NCI-H2227 (cell line): Measurements from ENCODE around the gene CCNYL1.
A peak's percentile ranks its signal among the peaks of the same experiment; 100 is the strongest.
"Not testable (repeated sequence)": the region's sequence is repeated elsewhere in the genome, so short reads cannot be mapped to it uniquely, and the experiment has no call there.

Source experiments
- DNase-seq: peaks from one replicate; lab custom pipeline; 2025; ENCODE audit not compliant: unreplicated experiment; lab: John Stamatoyannopoulos, UW

Gene CCNYL1

GRCh38 chr2:207710814-207711740, at the start of gene CCNYL1:
TSS of gene CCNYL1 (plus strand) at chr2:207711640. CDS start at chr2:207711897, 257 bp downstream.
- peak; percentile 100 for DNase-seq

GRCh38 chr2:207662203-207662602, 49.2 kb upstream of the CCNYL1 start:
- DNase-seq, result no peak

DNA sequence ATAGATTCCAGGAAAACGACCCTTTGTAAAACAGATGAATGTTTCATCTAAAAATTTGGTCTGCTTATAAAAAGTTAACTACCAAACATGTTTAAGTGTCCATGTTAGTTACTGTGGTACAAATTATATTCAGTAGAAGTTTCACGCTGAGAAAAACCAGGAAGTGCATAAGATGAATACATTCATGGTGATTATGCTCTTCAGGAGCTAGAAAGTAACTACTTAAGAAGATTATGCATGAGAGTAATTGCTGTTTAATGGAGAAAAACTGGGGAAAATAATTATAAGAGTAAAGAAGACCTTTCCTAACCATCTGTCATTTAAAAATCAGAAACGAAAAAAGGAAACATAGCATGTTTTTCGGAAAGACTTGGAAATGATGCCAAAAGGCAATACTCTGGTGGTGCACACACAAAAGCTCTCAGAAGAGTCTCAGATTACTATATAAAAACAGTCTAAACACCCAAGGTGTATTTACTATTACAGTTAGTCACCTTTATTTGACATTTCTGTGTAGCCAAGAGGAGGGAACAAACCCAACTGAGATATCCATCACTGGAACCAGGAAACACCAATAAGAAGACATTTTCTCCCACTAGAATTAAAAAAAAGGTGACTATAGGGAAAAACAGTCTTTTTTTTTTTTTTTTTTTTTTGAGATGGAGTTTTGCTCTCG, 47.4 kb upstream of the CCNYL1 start:
- no peak for DNase-seq

DNA sequence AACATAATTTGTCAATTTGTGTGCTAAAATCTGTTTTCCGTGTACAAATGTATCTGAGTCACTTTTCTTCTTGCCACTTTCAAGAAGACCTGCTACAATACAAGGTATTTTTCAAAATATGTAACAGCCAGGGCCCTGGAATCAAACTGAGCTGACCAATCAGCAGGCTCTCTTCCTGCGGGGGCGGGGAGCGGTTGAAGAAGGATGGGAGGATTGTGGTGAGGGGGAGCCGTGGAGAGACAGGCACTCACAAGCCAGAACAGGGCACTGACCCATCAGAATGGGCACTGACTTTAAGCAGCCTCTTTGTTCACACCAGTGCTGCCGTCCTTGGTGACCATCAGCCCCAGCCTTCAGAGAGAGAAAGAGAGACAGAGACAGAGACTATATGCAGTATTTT, 40.6 kb upstream of the CCNYL1 start:
- no peak for DNase-seq

GRCh38 chr2:207673431-207673830, 38.0 kb upstream of the CCNYL1 start:
- DNase-seq, result no peak

GRCh38 chr2:207674266-207674774, 37.1 kb upstream of the CCNYL1 start:
- no peak for DNase-seq

DNA sequence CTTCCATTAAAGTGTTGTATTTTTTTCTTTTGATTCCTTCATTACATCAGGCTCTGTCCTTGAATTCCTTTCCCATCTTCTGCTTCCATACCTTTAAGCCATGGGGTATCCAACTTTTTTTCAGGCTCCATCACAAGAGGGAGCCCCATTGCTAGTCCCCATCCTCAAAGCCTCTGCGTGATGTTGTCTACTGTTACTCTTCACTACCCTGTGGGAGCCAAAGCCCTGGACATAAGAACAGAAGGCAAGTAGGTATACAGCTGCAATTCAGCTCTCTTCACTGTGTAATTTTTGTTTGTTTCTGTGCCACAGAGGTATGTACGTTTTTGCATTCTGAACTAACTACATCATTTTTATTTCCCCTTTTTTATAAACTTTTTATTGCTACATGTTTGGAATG, 36.6 kb upstream of the CCNYL1 start:
- no peak for DNase-seq

GRCh38 chr2:207676827-207677354, 34.5 kb upstream of the CCNYL1 start:
- no peak for DNase-seq

GRCh38 chr2:207681431-207681830, 30.0 kb upstream of the CCNYL1 start:
- DNase-seq, result peak; percentile 74

GRCh38 chr2:207682557-207682956, 28.9 kb upstream of the CCNYL1 start:
- DNase-seq, result no peak

DNA sequence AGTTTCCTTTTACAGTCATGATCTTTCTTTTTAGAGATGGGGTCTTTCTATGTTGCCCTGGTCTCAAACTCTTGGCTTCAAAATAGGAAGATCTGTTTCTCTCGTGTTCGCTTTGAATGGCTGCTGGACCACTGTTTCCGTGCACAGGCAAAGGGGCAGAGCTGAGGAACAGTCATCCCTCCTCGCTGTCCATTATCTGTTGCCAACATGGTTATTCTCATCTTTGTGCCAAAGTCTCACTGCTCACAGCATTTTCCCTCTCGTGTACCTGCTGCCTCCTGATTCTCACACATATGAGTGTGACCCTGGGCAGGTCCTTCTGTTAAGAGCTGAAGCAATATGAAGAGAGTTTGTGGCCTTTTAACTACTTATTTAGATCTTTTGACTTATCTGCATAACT, 28.0 kb upstream of the CCNYL1 start:
- DNase-seq, result no peak

DNA sequence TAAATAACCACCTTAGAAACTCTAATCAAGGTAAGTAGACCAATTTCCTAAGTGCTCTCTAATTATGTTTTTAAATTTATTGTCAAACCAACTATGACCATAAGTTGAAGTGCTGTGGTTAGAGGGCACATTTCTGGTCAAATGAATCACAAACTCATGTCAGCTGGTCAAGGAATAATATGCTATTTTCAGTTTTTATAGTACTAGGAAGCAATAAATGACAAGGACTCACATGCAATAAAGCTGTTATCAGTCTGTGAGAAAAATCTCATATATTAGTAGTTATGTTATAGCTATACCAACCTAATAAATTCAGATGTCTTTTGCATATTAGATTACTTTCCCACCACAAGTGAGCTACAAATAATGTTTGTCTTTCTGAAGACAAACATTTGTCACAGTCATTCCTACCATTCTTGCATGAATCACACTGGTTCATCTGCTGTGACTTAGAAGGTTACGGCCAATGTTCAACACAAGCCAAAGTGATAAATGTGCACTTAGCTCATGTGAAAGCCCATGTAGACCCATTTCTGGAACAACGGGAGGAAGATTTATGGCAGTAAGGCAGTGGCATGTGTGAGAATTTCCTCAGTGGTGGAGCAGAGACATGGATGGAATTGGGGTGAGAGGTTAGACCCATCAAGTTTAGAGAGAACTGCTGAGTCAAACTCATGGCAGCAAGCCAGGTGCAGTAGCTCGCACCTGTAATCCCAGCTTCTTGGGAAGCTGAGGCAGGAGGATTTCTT, 27.4 kb upstream of the CCNYL1 start:
- no peak for DNase-seq

GRCh38 chr2:207686812-207687211, 24.6 kb upstream of the CCNYL1 start:
- no peak for DNase-seq

DNA sequence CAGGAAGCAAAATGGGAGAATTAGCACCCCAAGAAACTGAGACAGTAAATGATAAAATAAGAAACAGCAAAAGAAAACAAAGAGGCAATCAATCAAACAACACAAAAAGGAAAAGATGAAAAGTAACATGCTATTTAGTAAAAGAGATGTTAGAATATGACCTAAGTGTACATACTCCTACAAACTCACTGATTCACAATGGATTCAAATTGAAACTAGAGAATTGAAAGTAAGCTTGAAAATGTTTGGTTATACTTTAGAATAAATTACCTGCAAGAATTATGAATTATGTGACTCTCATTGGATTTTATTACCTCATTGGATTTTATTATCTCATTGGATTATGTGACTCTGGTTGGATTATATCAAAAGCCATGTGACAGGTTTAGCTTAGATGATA, 22.8 kb upstream of the CCNYL1 start:
- DNase-seq, result no peak

DNA sequence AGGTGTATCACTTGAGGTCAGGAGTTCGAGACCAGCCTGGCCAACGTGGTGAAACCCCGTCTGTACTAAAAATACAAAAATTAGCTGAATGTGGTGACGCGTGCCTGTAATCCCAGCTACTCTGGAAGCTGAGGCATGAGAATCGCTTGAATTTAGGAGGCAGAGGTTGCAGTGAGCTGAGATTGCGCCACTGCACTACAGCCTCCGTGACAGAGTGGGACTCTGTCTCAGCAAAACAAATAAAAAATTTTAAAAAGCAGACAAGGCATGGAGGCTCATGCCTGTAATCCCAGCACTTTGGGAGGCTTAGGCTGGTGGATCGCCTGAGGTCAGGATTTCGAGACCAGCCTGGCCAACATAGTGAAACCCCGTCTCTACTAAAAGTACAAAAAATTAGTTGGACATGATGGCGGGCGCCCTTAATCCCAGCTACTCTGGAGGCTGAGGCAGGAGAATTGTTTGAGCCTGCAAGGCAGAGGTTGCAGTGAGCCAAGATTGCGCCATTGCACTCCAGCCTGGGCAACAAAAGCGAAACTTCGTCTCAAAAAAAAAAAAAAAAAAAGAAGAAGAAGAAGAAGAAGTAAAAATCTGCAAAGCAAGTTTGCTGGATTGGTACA, 20.5 kb upstream of the CCNYL1 start:
- DNase-seq, result not testable (repeated sequence)

GRCh38 chr2:207692206-207693065, 19.0 kb upstream of the CCNYL1 start:
- peak; percentile 41 for DNase-seq

DNA sequence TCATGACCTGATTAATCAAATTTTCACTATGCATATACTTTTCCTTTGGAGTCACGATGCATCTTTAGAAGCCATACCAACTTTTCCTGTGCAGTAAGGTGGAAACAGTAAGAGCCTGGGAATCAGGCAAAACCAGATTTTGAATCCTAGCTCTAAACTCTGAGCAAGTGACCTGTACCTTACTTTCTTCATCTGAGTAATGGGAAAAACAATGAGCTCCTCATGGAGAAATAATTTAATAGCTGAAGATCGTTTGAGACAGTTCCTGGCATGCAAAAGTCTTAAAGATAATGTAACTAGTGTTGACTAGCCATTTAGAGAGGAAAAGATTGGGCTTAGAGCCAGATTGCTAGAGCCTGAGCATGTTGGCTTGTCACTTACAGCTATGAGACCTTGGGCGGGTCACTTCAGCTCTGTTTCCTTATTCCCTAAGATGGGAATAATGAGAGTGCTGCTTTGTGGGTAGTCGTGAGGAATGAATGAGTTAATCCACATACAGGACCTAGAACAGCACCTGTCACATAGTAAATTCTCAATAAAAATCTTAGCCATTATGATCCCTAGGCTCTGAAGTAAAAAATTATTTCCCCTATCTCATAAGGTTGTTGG, 17.7 kb upstream of the CCNYL1 start:
- no peak for DNase-seq

DNA sequence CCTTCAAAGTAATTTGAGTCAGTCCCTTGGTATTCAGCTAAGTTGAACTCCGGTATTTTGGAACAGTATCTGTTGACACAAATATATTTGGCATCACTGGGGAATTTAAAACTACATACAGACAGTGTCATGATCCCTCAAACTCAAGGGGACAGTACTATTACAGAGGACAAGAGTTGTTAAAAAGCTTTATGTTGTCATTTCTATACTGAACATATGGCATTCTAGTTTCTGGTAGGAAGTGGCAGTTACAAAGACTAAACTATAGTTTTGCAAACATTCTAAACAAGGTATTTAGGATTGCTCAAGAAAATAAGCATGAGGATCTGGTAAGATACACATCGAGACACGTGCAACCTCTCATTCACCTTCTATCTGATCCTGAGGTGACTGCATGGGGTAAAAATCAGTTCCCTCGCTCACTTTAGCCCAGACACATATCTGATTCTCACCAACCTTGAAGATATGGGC, 16.6 kb upstream of the CCNYL1 start:
- DNase-seq, result no peak

GRCh38 chr2:207695293-207695692, 16.1 kb upstream of the CCNYL1 start:
- no peak for DNase-seq
